GM19238 (cell line): ENCODE measurements around the gene TMPRSS11B.
A peak's percentile ranks its signal among the peaks of the same experiment; 100 is the strongest.
"Not testable (repeated sequence)": the region's sequence is repeated elsewhere in the genome, so short reads cannot be mapped to it uniquely, and the experiment has no call there.

Source experiments
- DNase-seq: peaks from one replicate; pipeline ENCODE4 v3.0.0; 2011; ENCODE audit warnings: low spot score; ENCODE audit not compliant: insufficient read length

TMPRSS11B gene, protein sequence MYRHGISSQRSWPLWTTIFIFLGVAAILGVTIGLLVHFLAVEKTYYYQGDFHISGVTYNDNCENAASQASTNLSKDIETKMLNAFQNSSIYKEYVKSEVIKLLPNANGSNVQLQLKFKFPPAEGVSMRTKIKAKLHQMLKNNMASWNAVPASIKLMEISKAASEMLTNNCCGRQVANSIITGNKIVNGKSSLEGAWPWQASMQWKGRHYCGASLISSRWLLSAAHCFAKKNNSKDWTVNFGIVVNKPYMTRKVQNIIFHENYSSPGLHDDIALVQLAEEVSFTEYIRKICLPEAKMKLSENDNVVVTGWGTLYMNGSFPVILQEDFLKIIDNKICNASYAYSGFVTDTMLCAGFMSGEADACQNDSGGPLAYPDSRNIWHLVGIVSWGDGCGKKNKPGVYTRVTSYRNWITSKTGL

DNA sequence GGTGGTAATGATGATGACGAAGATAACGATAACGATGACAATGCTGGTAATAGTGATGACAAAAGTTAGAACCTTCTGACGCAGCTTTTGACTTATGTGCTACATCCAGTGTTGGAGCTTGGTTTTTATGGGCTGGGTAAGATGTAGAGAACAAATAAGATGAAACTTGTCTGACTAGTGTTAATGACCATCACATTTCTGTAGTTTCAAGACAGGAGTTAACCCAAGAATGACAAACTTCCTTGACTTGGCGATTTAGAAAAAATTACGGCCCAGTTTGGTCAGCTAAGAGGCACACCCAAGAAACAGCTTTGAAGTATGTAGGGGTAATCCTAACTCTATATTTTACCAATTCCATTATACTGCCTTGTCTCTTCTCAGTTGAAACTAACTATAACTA lies at the start of gene TMPRSS11B:
Gene TMPRSS11B (minus strand): TSS at position 101 of the 400 bp plus-strand sequence. CDS start 136 bp downstream, outside the sequence.
- DNase-seq, result no peak

DNA sequence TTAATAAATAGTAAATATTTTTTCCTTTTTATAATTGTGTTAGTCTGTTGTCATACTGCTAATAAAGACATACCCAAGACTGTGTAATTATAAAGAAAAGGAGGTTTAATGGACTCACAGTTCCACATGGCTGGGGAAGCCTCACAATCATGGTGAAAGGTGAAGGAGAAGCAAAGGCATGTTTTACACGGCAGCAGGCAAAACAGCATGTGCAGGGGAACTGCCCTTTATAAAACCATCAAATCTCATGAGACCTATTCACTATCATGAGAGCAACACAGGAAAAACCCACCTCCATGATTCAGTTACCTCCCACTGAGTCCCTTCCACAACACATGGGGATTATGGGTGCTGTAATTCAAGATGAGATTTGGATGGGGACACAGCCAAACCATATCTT lies 45.8 kb upstream of the TMPRSS11B start:
- DNase-seq, result no peak

DNA sequence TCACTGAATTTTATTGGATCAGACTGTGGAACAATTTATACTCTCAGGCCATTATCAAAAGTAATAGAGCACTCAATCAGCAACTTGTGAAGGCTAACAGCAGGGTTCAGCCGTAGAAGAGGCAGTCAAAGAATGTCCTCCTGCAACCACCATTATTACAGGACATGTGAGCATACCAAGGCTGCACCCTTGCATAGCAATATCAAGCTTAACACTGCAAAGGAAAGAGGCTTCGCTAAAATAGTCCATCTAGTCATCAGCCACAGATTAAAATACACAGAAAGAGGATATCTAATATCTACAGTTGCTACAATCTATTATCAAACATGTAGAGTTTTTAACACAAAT lies 42.9 kb upstream of the TMPRSS11B start:
- no peak for DNase-seq

DNA sequence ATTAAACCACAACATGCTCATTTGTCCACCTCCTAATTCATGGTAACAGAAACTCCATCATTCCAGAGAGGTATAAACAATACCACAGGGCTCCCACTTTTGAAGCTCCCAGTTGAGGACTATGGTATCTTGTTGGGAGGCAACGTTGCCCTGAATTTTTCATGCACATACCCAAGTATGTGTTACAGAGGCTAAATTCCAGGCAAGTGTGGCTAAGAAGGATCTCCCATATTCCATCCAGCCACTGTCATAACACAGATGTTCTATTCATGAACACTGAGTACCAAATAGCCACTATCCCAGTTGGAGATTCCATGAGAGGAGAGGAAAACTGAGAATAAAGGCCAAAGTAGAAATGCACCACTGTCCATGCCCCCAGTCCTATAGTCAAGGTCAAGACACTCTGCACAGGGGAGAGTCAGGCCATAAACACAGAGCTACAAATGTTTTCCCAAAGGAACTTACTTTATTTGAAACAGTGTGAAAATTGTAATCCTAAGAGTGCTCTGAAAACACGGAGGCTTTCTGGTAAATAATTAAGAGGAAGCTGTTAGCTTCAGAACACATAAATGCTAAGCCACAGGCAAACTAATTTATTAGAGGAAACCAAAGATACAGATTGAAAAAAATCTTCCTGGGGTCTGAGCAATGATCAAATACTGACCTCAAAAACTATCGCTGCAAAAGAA lies 42.4 kb upstream of the TMPRSS11B start:
- no peak for DNase-seq

DNA sequence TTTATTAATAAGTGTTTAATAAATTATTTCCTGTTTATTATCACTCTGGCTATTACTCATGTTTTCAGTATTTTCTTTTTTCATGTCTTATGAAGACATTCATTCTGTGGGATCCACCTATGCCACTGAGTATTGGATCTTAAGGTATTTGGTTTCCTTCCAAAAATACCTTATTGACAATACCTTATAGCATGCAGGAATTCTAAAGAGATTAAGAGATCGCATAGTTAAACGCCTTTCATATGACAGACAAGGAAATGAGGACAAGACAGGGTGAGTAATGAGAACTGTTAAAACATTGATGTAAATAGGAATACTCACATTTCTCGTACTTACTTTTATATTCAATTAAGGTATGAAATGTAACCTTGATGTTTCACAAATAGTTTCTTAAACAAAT lies 38.2 kb upstream of the TMPRSS11B start:
- no peak for DNase-seq

DNA sequence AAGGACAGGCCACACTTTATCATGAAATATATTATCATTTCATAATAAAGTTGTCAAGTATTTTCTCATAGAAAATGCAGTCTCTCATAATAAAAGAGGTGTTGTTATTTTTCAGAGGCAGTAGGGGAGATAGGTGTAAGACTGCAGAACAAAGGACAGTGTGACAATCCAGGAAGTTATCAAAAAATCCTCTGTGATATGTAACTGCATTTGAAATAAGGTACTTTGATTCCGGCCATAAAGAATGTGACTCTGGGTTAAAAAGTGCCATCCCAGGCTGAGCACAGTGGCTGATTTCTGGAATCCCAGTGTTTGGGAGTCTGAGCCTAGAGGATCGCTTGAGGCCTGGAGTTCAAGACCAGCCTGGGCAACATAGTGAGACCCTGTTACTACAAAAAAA lies 37.6 kb upstream of the TMPRSS11B start:
- DNase-seq, result no peak

DNA sequence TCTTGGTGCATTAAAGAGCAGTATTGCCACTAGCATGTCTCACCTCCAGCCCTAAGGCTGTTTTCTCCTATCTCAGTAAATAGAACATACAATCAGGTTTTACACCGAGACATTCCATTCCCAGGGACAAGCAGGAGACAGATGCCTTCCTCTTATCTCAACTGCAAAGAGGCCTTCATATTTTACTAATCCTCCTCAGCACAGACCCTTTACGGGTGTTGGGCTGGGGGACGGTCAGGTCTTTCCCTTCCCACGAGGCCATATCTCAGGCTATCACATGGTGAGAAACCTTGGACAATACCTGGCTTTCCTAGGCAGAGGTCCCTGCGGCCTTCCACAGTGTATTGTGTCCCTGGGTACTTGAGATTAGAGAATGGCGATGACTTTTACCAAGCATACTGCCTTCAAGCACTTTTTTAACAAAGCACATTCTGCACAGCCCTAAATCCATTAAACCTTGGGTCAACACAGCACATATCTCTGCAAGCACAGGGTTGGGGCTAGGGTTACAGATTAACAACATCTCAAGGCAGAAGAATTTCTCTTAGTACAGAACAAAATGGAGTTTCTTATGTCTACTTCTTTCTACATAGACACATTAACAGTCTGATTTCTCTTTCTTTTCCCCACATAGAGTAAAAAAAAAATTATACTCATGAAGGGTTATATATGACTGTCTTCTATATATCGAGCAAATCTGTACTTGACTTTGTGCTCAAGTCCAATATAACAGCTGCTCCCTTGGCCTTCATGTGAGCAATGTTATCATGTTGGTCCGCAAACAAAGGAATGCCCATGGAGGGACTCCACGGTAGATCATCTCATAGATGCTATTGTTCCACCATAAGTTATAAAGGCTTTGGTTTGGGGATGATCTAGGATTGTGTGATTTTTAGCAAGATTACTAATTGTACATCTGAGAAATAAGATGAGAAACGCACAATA lies 36.6 kb upstream of the TMPRSS11B start:
- not testable (repeated sequence) for DNase-seq

DNA sequence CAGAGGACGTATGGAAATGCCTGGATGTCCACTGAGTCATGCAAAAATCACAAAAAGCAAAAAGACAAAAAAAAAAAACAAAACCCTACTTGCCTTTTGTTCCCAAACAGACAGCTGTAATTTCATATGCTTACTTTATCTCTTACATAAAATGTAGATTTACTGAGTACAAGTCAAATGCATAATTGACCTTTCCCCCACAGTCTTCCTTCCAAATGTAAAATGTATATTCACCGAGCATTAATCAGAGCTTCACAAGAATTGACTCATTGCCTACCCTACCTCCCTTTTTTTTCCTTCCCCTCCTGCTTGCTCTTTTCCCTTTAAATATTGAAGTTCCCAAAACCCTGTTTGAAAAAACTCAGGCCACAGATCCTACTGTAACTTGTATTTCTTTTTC lies 32.5 kb upstream of the TMPRSS11B start:
- DNase-seq, result no peak

DNA sequence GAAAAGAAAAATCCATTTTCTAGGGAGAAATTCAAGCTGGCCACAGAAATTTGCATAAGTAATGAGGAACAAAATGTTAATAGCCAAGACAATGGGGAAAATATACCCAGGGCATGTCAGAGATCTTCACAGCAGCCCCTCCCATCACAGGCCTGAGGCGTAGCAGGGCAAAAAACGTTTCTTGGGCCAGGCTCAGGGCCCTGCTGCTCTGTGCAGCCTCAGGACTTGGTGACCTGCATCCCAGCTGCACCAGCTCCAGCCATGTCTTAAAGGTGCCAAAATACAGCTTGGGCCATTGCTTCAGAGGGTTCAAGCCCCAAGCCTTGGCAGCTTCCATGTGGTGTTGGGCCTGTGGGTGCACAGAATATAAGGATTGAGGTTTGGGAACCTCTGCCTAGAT lies 32.1 kb upstream of the TMPRSS11B start:
- no peak for DNase-seq

DNA sequence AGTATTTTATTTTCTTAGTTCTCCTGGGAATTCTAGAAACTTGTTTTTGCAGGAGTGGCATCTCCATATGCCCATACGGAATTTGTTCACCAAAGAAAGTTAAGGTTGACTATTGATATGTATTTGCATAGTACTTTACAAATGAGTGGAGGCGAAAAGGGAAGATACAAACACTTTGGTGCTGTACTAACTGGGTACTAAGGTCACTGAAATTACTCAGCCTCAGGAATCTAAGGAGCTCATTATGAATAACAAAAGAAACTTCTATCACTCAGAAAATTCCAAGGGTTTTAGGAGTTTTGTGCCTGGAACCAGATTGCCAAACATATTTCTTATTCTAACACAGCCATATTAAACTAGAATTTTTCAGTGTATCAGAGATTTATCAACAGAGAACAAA lies 27.4 kb upstream of the TMPRSS11B start:
- no peak for DNase-seq

DNA sequence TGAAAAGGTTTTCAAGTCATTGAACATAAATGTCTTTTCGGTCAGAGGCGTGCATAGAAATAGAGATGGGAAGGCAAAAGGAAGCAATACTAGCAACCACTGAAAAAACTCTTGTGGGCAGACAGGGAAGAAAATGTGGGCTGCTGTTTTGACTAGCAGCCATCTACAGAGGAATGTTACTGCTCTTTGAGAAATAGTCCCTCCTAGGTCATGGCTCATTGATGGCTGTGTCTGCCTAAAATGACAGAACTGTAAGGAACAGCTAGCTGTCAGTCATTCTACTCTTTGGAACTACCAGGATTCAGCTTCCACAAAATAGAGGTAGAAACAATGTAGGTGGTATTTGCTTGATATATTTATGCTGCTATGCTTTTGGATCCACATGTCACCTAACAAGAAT lies 26.9 kb upstream of the TMPRSS11B start:
- no peak for DNase-seq

DNA sequence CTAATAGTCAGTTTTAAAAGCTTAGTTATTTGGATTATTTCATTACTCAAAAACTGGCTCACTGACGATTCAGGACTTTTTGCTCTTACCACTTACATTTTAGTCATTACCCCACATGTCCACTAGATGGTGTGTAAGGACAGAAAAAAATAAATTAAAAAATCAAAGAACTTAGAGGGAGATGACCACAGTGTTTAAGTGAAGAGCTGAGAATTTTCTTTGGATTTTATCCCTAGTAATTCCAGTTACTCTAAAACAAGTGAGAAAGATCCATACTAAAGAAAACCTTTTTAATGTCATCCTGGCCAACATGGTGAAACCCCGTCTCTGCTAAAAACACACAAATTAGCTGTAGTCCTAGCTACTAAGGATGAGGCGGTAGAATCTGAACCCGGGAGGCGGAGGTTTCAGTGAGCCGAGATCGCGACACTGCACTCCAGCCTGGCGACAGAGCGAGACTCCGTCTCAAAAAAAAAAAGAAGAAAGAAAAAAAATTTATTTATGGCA lies 26.4 kb upstream of the TMPRSS11B start:
- DNase-seq, result peak; percentile 5

DNA sequence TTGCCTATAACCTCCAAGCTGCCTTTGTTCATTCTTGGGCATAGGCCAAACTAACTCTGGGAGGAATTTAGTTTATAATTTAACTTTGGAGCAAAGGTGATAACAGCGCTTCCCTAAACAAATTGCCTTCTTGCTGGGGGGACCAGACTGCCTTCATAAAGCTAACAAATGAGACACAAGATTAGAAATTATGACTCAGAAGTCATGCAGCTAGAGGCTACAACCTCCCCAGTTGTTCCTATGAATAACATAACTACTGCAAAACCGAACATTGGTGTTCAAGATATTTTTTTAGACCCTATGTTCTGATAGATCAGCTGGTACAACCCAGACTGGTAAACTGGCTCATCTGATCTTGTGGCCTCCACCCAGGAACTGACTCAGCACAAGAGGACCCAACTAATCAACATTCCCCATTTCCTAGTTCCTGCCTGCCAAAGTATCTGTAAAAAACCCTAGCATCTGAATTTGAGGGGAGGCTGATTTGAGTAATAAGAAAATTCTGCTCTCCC lies 22.0 kb upstream of the TMPRSS11B start:
- no peak for DNase-seq

DNA sequence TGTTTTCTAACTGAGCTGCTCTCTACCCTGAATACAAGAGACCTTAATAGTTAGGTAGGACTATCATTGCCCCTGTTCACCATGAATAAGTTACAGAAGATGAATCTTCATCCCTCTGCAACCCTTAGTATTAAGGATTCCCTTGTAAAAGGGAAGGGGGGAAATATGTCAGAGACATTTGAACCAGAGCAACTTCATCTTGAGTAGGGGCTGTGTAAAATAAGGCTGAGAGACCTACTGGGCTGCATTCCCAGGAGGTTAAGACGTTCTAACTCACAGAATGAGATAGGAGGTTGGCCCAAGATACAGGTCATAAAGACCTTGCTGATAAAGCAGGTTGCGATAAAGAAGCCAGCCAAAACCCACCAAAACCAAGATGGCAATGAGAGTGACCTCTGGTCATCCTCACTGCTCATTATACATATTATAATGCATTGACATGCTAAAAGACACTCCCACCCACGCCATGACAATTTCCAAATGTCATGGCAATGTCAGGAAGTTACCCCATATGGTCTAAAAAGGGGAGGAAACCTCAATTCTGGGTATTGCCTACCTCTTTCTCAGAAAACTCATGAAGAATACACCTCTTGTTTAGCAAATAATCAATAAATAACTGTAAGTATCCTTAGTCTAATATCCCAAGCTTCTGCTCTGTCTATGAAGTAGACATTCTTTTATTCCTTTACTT lies 19.5 kb upstream of the TMPRSS11B start:
- no peak for DNase-seq

DNA sequence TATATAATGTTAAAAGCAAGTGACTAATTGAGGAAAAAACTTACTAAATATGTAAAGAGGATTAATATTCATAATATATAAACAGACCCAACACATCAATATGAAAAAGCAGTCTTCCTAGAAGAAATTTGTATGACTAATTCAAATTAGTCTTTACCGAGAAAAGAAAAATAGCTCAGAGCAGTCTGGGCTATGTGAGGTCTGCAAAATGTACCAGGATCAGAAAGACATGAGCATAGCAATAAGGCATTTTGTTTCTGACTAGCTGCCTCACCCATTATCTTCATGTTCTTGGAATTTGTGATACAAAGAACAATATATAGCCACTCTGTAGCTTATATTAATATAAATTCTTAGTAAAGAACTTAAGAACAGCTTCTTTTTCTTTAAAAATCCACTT lies 13.7 kb upstream of the TMPRSS11B start:
- DNase-seq, result no peak

DNA sequence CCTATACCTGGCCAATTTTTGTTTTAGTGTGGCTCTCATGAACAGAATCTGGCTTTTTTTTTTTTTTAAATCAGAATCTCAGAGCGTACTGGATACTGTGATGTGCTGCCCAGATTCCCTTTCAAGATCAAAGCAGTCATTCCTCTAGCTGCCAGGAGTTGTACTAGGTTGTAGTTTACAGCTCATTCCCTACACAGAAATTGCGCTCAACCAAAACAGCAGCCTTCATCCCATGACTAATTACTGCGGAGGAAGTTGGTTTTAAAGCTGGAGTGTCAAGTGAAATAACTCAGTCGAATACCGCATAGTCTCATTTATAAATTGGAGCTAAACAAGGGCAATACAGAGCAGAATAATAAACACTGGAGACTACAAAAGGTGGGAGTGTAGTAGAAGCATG lies 12.2 kb upstream of the TMPRSS11B start:
- no peak for DNase-seq

DNA sequence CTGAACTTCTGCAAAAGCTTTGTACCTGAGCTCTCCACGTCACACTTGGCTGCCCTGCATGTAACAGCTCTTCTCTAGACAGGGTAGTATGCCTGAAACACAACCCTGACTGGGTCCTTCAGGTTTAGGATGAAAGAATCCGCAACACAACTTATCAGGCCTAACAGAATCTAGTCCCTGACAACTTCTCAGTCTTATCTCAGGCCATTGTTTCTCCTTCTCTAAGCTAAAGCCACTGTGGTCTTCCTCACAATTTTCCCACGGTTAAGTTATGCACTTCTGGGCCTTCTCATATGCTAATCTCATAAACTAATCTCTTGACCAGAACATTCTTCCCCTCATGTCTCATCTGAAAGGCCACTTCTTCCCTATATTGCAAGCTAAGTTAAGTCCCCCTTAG lies 10.8 kb upstream of the TMPRSS11B start:
- no peak for DNase-seq

DNA sequence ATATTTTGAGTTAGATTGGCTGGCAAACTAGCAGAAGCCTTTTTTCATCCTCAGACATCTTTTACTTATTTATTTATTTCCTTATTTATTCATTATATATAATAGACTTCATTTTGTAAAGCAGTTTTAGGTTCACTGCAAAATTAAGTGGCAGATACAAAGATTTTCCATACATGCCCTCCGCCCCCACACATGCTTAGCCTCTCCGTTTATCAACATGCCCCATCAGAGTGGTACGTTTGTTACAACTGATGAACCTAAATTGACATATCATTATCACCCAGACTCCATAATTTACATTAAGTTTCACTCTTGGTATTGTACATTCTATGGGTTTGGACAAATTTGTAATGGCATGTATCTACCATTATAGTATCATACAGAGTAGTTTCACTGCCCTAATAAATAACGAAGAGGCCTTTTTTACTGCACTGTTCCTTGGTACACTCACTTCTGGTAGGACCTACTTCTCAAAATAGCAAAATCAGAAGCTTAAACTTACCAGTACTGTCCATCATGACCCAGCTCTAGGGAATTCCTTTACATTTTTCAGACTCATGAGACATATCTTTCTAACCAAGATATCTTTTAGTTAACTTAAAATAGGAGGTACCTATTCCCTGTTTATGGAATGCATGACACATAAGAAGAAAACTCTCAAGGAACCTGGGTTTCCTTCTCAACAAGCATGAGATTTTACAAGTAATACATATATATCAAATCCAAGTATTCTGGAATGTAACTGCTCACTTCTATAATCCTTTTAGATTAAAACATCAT lies 4.8 kb upstream of the TMPRSS11B start:
- DNase-seq, result no peak

DNA sequence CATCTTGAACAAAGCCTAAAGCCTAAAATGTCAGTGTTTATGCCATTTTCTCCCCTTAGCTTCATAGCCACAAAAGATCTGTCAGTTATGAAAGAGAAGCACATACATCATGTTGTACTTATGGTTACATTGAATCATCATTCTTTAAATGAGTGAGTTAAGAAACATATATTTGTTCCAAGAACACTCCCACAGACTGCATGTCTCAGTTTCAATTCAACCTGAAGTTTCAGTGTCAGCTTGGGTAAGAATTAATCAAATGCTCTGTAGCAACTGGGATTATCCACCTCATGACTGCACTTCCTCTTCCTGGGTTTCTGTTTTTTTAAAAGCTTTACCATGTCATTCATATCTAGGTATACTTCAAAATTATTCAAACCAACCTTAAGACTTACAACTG lies 3.9 kb upstream of the TMPRSS11B start:
- DNase-seq, result no peak

DNA sequence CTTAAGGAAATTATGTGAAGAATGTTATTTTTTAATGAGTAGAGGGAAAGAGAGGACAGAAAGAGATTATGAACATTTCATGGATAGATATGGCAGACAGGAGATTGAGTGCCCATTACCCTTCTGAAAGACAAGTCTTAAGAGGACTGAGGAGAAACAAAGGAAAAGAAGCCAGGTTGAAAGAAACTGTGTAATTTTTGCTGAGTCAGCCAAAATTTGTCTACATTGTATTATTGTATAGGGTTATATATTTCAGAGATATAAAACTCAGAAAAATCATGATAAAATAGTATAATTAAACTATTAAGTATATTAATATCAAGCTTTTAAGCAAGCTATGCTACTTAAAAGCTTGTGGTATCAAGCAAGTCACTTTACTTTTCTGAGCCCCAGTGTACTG lies 4.9 kb downstream of the TMPRSS11B start:
- DNase-seq, result no peak
